HG03280 (cell line): ENCODE measurements around the gene RAPGEF5.

ENCODE experiments used
- ATAC-seq: cut with Tn5 transposase; IDR thresholded peaks from one replicate; pipeline ENCODE4 v1.9.1; 2021; ENCODE audit warnings: mild to moderate bottlenecking, moderate library complexity; ENCODE audit not compliant: unreplicated experiment

RAPGEF5 gene

GRCh38 chr7:22317632-22318031, 39.3 kb downstream of the RAPGEF5 start:
- no peak for ATAC-seq

GRCh38 chr7:22316914-22317313, 40.0 kb downstream of the RAPGEF5 start:
- no peak for ATAC-seq

GRCh38 chr7:22307816-22308215, 49.1 kb downstream of the RAPGEF5 start:
- no peak for ATAC-seq

GRCh38 chr7:22305706-22306105, 51.2 kb downstream of the RAPGEF5 start:
- no peak for ATAC-seq

- no peak for ATAC-seq
These were observed 54.0 kb downstream of the RAPGEF5 start for GRCh38 chr7:22302951-22303423.

GRCh38 chr7:22302193-22302592, 54.8 kb downstream of the RAPGEF5 start:
- ATAC-seq = no peak

- ATAC-seq = no peak
These were observed 55.2 kb downstream of the RAPGEF5 start for GRCh38 chr7:22301790-22302189.

GRCh38 chr7:22300839-22301238, 56.1 kb downstream of the RAPGEF5 start:
- ATAC-seq = no peak

- no peak for ATAC-seq
These were observed 60.0 kb downstream of the RAPGEF5 start for GRCh38 chr7:22296916-22297315.

GRCh38 chr7:22296265-22296566, 60.7 kb downstream of the RAPGEF5 start:
- ATAC-seq = no peak

- ATAC-seq = no peak
These were observed 61.3 kb downstream of the RAPGEF5 start for GRCh38 chr7:22295402-22296264.

GRCh38 chr7:22292531-22292930, 64.4 kb downstream of the RAPGEF5 start:
- ATAC-seq = no peak

GRCh38 chr7:22291977-22292376, 65.0 kb downstream of the RAPGEF5 start:
- no peak for ATAC-seq

- ATAC-seq = no peak
These were observed 68.8 kb downstream of the RAPGEF5 start for GRCh38 chr7:22288202-22288601.

- no peak for ATAC-seq
These were observed 69.5 kb downstream of the RAPGEF5 start for GRCh38 chr7:22287412-22287811.

- no peak for ATAC-seq
These were observed 70.5 kb downstream of the RAPGEF5 start for GRCh38 chr7:22286436-22286835.

- ATAC-seq = no peak
These were observed 75.5 kb downstream of the RAPGEF5 start for GRCh38 chr7:22281481-22281880.

GRCh38 chr7:22280031-22280430, 76.9 kb downstream of the RAPGEF5 start:
- no peak for ATAC-seq

GRCh38 chr7:22278660-22279059, 78.3 kb downstream of the RAPGEF5 start:
- ATAC-seq = no peak

- no peak for ATAC-seq
These were observed 79.6 kb downstream of the RAPGEF5 start for GRCh38 chr7:22277375-22277774.

GRCh38 chr7:22275661-22276060, 81.3 kb downstream of the RAPGEF5 start:
- no peak for ATAC-seq

GRCh38 chr7:22271311-22271710, 85.6 kb downstream of the RAPGEF5 start:
- no peak for ATAC-seq

- ATAC-seq = no peak
These were observed 86.6 kb downstream of the RAPGEF5 start for GRCh38 chr7:22270371-22270770.
